NOMO-1 treated with dmso at 0.1 percent for 144 hours (cell line): ENCODE results near the gene CCDC187.
"Not testable (repeated sequence)": the region's sequence is repeated elsewhere in the genome, so short reads cannot be mapped to it uniquely, and the experiment has no call there.

ENCODE experiments used
- DNase-seq: peaks from one replicate; lab custom pipeline; 2025; ENCODE audit not compliant: unreplicated experiment; lab: John Stamatoyannopoulos, UW

CCDC187 gene

GRCh38 chr9:136244122-136244968 lies 59.5 kb downstream of the CCDC187 start:
- DNase-seq, result peak; percentile 25

GRCh38 chr9:136243631-136244030 lies 60.3 kb downstream of the CCDC187 start:
- DNase-seq, result no peak

GRCh38 chr9:136242918-136243525 lies 60.9 kb downstream of the CCDC187 start:
- no peak for DNase-seq

GRCh38 chr9:136242248-136242647 lies 61.6 kb downstream of the CCDC187 start:
- DNase-seq, result no peak

GRCh38 chr9:136241542-136241941 lies 62.4 kb downstream of the CCDC187 start:
- no peak for DNase-seq

DNA sequence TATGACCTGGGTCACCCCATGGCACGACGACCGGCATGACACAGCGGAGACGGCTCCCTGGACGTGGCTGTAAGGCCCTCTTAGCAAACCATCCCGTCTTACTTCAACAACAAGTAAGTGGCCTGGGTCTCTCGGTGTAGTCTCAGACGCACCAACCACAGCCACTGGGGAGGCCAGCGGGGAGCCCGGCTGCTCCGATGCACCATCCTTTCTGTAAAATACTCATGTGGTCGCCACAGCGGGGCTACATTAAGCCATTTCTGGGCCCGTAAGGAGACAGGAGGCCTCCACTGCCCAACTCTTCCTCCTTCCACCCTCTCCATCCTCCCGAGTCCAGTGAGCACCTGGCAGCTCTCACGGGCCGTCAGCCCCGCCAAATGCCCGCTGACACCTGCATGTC lies 63.0 kb downstream of the CCDC187 start:
- no peak for DNase-seq

GRCh38 chr9:136239983-136240330 lies 63.9 kb downstream of the CCDC187 start:
- DNase-seq, result peak; percentile 90

DNA sequence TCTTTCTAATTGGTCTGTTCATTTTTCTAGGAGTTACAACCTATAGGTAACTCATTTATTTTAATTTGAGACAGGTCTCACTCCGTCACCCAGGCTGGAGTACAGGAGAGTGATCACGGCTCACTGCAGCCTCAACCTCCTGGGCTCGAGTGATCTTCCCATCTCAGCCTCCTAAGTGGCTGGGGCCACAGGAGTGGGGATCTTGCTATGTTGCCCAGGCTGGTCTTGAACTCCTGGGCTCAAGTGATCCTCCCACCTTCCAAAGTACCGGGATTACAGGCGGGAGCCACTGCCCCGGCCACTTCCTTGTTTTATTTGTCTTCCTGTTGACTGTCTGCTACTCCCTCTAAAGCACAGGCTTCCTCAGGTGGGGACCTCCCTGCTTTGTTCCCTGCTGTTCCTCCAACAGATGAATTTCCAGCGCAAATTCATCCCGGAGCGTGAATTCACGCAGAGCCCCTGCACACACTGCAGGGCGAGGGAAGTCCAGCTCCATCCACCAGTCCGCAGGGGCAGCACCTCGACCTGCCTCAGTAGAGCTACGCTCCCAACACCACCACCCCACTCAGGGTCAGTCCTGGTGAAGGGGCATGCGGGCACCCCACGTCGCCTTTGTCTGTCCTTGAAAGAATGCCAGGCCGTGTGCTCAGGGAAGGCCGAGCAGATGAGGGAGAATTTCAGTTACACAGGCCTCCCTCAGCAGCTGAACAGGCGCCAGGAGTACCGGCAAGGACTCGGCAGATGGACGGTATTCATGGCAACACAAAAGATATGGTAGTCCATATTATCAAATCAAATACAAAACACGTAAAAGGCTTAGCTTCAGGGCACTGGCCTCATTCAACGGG lies 64.5 kb downstream of the CCDC187 start:
- no peak for DNase-seq

- no peak for DNase-seq
These were observed 65.6 kb downstream of the CCDC187 start for GRCh38 chr9:136238342-136238732.

GRCh38 chr9:136237486-136238341 lies 66.2 kb downstream of the CCDC187 start:
- DNase-seq, result no peak

GRCh38 chr9:136236471-136237410 lies 67.2 kb downstream of the CCDC187 start:
- not testable (repeated sequence) for DNase-seq

DNA sequence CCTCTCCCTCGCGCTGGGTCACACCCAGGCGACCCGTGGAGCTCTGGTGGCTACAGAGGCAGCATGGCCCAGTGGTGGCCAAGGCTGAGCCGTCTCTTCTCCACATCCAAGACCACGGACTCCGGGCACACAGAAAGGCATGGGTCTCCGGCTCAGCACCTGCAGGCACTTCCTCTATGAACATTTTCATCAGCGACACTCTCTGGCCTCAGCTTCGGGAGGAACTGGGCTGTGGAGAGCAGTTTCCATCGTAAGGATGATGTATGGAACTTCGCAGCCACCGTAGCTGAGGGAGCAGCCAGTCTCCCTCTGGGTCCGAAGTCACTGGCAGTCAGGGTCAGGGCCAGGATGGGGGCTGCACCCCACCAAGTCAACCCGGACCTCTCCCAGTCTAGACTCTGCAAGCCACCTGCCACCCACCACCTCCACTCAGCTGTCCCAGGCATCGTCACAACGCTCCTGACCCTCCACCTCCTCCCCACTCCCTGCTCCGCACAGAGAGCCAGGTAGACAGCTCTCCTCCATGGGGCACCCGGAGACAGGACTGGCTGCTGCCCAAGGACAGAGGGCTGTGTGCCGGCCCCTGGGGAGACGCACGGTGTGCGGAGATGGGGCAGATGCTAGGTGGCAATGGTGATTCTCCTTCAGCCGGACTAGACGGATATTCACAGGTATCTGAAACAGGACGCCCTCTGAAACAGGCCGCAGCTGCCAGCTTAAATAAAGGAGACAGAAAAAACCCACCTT lies 68.0 kb downstream of the CCDC187 start:
- no peak for DNase-seq

DNA sequence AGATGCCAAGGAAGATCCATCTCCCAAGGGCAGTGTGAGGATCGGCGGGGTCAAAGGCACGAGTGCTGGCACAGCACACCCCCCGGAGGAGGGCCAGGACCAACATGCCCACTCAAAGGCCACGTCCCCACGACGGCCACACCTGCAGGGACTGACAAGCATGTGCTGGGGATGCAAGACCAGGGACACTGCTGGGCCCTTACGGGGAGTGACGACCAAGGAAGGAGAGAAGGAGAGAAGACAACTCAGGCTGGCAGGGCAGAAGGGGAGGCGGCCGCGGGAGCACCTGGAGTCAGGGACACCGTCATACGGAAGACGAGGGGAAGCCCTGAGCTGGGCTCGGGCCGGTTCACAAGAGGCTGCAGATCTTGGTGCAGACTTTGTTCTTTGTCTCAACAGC lies 68.7 kb downstream of the CCDC187 start:
- DNase-seq, result no peak

DNA sequence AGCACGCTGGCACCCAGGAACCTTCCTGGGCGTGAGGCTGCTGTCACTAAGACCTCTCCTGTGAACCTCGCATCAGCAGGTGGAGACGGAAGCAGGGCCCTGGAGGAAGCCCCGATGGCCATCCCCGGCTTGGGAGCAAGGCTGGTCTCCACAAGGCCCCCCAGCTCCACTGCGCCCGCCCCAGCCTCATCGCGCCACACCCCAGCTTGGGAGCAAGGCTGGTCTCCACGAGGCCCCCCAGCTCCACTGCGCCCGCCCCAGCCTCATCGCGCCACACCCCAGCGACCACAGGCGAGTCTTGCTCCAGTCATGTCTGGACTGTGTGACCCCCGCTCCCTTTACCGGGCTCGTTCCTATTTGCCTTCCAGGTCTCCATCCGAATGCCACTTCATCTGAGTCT lies 69.3 kb downstream of the CCDC187 start:
- DNase-seq, result no peak

GRCh38 chr9:136233868-136234267 lies 70.0 kb downstream of the CCDC187 start:
- DNase-seq, result no peak

DNA sequence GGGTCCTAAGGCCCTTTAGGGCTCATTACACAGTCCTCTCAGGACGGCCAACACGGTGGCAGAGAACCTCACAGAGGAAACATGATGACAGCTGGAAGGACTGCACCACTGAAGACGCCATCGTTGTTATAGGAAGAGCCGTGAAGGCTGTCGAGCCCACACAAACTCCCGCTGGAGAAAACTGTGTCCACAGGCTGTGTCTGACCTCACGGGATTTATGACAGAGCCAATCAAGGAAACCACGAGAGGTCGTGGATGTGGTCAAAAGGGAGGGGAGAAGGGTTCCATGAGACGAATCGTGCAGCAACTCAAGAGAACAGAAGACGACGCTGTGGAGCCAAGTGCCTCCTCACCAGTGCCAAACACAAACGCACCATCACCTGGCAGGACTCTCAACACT lies 70.5 kb downstream of the CCDC187 start:
- no peak for DNase-seq

DNA sequence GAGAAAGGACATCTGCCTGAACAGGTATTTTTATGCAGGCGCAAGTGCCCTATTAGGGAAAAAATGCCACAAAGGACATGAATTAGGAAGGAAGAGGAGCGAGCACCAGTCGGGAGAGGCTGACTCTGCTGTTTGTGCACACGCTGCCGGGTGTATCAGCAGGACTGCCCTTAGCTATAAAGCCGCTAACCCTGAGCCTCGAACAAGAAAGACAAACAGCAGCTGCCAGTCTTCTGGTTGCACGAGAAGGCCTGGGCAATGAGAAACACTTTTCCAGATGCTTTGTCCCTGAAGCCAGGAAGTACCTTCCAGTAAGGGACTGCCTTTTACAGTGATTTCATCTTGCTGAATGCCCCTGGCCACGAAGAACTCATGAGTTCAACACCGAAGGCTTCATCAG lies 70.9 kb downstream of the CCDC187 start:
- no peak for DNase-seq

DNA sequence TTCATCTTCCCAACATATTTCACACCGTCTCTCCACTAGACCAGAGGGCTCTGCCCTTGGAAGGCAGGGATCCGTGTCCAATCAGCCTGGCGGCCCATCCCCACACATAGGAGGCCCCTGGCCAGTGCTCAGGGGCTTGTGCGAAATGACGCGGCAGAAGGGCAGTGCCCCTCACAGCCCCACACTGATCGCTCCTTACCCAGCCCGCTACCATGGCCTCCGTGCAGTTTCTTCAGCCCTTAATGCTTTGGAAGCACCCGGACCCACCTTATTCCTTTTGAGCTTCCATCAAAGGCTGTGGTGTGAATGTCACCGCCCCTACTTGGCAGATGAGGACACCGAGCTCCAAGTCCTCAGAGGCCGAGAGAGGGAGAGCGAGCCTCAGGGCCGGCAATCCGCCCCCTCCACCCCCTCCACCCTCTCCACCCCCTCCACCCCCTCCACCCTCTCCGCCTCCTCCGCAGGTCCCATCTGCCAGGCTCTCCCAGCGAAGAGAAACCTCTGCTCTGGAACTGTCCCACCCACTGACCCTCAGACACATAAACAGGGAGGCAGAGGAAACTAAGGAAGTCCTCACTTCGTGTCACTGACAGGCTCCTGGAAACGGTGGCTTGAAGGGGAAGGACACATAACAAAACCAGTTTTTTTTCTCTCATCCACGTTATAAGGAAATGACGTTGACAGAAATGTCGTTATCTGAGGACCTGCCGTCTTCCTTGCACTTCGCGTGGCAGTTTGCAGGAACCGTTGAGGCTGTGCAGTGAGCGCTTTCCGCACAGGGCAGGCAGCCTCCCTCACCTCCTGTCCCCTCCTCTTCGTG lies 72.2 kb downstream of the CCDC187 start:
- peak; percentile 91 for DNase-seq
